ENCODE measurements around the gene REEP5. TPM values are rescaled to one million over a fixed set of nuclear protein-coding genes. Genes with fewer than 3 reads are reported as not detected.

The REEP5 gene
- total and polyA plus RNA-seq, 2 of the 8 experiments (the other 6 are each of a cell fraction or from before 2014, with no cell fraction given): 58.3 to 94.3 TPM

DNA sequence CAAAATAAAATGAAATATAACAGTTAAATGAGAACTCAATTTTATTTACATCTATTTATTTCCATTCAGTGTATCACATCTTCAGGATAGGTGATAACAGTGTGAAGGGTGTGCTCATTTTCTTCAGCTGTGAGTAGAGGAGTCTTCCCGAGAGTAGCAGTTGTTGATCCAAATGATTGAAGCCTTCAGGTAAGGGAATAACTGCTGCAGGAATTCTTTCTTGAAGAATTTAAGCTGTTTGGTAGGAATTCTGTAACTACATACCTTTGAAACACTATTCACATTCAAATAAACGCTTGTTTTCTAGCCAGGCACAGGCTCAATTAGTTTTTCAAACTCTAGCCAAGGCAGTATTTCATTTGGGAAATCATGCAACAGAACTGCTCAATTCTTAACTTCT, 45.7 kb downstream of the REEP5 start:
- H4K5ac ChIP-seq (ENCODE audit: insufficient read length, low read depth, low read length): peak overlapping the region; percentile 44
- CTCF ChIA-PET (ENCODE audit: partially characterized antibody): interaction anchor here (1.2 kb wide), 1 partner anchor 15 kb away, joined by 3 read pairs; the partner anchor contains the start of gene SRP19
- H3K4ac ChIP-seq (replicated peaks; ENCODE audit: insufficient read length, low read depth, low read length): no peak overlapping the region
- H3K18ac ChIP-seq (ENCODE audit: extremely low read depth, low read length): no peak overlapping the region
- H2BK120ac ChIP-seq (replicated peaks; ENCODE audit: low read depth, low read length): no peak overlapping the region
- peak overlapping the region in 1 of 4 experiments; percentile 34; a peak in 1 of 7 replicates for H3K9ac ChIP-seq (replicated peaks in 1 of 4; ENCODE audit: extremely low read depth in 1 of 4, low read depth in 3 of 4, low read length in 3 of 4)
- no peak overlapping the region for H4K91ac ChIP-seq (replicated peaks; ENCODE audit: insufficient read length, low read length)
- no peak overlapping the region for H3K27ac ChIP-seq (ENCODE audit: low read depth, low read length)
- H4K8ac ChIP-seq (ENCODE audit: extremely low read depth, insufficient read depth, low read length): no peak overlapping the region
- H4K20me1 ChIP-seq (replicated peaks in 1 of 2; ENCODE audit: control insufficient read depth in 1 of 2, insufficient read depth in 2 of 2, low read length in 2 of 2): peaks cover 0 to 3% of the 10 kb centered on the region in 2 experiments
- WGBS, 2 experiments (ENCODE audit: extremely low coverage in 1 of 2, insufficient coverage in 1 of 2, insufficient read length in 1 of 2, insufficient replicate concordance in 2 of 2, low coverage in 1 of 2, low lambda C conversion rate in 2 of 2, missing lambda C conversion rate in 1 of 2): 41% methylated on average over 2 of the region's 2 CpGs; no CpG with 5 or more reads in 1 of the 2 experiments
- H2BK5ac ChIP-seq (ENCODE audit: low read depth, low read length): no peak overlapping the region
- no peak overlapping the region for H3K23ac ChIP-seq (ENCODE audit: insufficient read length)
- no peaks in the 10 kb centered on the region for H3K23me2 ChIP-seq (ENCODE audit: low read depth, low read length)
- H3K36me3 ChIP-seq (ENCODE audit: control insufficient read depth in 2 of 4, insufficient read depth in 4 of 4, low read length in 3 of 4): peaks cover 0 to 22% (median 4%) of the 10 kb centered on the region in 4 experiments; a peak in 6 of 8 replicates
- FAIRE-seq (peak; percentile 28), DNase-seq (ENCODE audit: low read depth in 1 of 2, low spot score in 2 of 2) (no peak)
- POLR2A ChIA-PET (ENCODE audit: partially characterized antibody): interaction anchor here (0.5 to 2.3 kb wide), 6 partner anchors 8 to 711 kb away, joined by 3 to 12 read pairs (median 4); partner anchors contain the start of gene SRP19
- H2BK15ac ChIP-seq (ENCODE audit: low read length): no peak overlapping the region
- peak overlapping the region in 1 of 4 experiments; percentile 5; a peak in 2 of 8 replicates for H3K4me3 ChIP-seq (ENCODE audit: extremely low read depth in 1 of 4, insufficient read depth in 2 of 4, low read depth in 3 of 4, low read length in 4 of 4)
- H2BK12ac ChIP-seq (ENCODE audit: low read depth, low read length): no peak overlapping the region
- H3K27me3 ChIP-seq (replicated peaks in 1 of 4; ENCODE audit: control insufficient read depth in 3 of 4, extremely low read depth in 1 of 4, insufficient read depth in 3 of 4, low read length in 3 of 4): peaks cover 0 to 1% (median 0%) of the 10 kb centered on the region in 4 experiments; a peak in 1 of 7 replicates
- no peak overlapping the region for H3K56ac ChIP-seq (replicated peaks; ENCODE audit: insufficient read length, low read depth, low read length)
- no peak overlapping the region for H2AFZ ChIP-seq (ENCODE audit: low read length)
- H3K79me2 ChIP-seq (ENCODE audit: control insufficient read depth in 1 of 2, insufficient read depth in 2 of 2, low read length in 2 of 2): no peaks in the 10 kb centered on the region
- no peaks in the 10 kb centered on the region for H3K9me3 ChIP-seq (ENCODE audit: insufficient read depth in 2 of 2, low read depth in 1 of 2, low read length in 1 of 2)
- H2AK5ac ChIP-seq (ENCODE audit: low read depth, low read length): no peak overlapping the region
- peak overlapping the region in 1 of 2 experiments; percentile 15; a peak in 1 of 4 replicates for H3K4me2 ChIP-seq (ENCODE audit: insufficient read depth in 1 of 2, low read depth in 2 of 2, low read length in 2 of 2)
- TF ChIP-seq, protein P1, sequence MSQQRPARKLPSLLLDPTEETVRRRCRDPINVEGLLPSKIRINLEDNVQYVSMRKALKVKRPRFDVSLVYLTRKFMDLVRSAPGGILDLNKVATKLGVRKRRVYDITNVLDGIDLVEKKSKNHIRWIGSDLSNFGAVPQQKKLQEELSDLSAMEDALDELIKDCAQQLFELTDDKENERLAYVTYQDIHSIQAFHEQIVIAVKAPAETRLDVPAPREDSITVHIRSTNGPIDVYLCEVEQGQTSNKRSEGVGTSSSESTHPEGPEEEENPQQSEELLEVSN (IDR thresholded peaks at IDR 0.05): no peak
- TF ChIP-seq ZNF274 (IDR thresholded peaks at IDR 0.05; ENCODE audit: borderline replicate concordance, extremely low read depth, low read length) (no peak), SP2 (IDR thresholded peaks at IDR 0.05; ENCODE audit: low read length) (no peak), TCF12 (IDR thresholded peaks at IDR 0.05; ENCODE audit: low read depth, low read length) (no peak), CBX8 (IDR thresholded peaks at IDR 0.05; ENCODE audit: borderline replicate concordance, low read depth, low read length) (no peak), ASH2L (IDR thresholded peaks at IDR 0.05; ENCODE audit: low read length) (no peak), CHD2 (IDR thresholded peaks at IDR 0.05; ENCODE audit: low read length) (no peak), SP1 (IDR thresholded peaks at IDR 0.05; ENCODE audit: low read depth, low read length) (0 out of 2 replicates have a peak, but pooled peaks have one; percentile 37)
- H3K14ac ChIP-seq (ENCODE audit: insufficient read length): no peak overlapping the region
- no peaks in the 10 kb centered on the region for H3K79me1 ChIP-seq (ENCODE audit: low read depth, low read length)
- H2BK20ac ChIP-seq (ENCODE audit: low read length): no peak overlapping the region
- peaks cover 0 to 4% (median 0%) of the 10 kb centered on the region in 4 experiments; a peak in 1 of 7 replicates for H3K4me1 ChIP-seq (replicated peaks in 1 of 4; ENCODE audit: control insufficient read depth in 3 of 4, insufficient read depth in 4 of 4, low read length in 3 of 4)
